HPDE6-E6E7 (cell line): ENCODE data around the gene SNX21.
A peak's percentile ranks its signal among the peaks of the same experiment; 100 is the strongest.

Source experiments
- DNase-seq: peaks from one replicate; pipeline ENCODE4 v3.0.0; 2011; ENCODE audit warnings: missing footprints; ENCODE audit errors: extremely low spot score

The SNX21 gene

DNA sequence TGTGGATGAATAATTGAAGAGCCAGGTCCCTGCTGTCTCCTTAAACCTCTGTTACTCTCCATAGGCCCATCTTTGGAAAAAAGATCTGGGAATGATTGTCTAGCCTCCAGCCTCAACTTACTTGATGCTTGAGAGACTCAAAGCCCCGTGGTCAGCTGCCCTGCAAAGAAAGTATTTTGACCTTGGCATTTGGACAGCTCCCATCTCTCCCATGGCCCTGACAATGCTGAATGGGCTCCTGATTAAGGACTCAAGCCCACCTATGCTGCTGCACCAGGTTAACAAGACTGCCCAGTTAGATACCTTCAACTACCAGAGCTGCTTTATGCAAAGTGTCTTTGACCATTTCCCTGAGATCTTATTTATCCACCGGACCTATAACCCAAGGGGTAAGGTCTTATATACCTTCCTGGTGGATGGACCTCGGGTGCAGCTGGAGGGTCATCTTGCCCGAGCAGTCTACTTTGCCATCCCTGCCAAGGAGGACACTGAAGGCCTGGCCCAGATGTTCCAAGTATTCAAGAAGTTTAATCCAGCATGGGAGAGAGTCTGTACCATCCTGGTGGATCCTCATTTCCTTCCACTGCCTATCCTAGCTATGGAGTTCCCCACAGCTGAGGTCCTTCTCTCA, 49.0 kb downstream of the SNX21 start:
- DNase-seq = no peak

DNA sequence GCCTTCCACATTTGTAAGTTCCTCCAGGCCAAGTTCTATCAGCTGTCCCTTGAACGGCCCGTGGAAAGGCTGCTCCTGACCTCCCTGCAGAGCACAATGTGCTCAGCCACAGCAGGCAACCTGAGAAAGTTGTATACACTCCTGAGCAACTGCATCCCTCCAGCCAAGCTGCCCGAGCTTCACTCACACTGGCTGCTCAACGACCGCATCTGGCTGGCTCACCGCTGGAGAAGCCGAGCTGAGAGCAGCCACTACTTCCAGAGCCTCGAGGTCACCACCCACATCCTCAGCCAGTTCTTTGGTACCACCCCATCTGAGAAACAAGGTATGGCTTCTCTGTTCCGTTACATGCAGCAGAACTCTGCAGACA, 49.5 kb downstream of the SNX21 start:
- no peak for DNase-seq

DNA sequence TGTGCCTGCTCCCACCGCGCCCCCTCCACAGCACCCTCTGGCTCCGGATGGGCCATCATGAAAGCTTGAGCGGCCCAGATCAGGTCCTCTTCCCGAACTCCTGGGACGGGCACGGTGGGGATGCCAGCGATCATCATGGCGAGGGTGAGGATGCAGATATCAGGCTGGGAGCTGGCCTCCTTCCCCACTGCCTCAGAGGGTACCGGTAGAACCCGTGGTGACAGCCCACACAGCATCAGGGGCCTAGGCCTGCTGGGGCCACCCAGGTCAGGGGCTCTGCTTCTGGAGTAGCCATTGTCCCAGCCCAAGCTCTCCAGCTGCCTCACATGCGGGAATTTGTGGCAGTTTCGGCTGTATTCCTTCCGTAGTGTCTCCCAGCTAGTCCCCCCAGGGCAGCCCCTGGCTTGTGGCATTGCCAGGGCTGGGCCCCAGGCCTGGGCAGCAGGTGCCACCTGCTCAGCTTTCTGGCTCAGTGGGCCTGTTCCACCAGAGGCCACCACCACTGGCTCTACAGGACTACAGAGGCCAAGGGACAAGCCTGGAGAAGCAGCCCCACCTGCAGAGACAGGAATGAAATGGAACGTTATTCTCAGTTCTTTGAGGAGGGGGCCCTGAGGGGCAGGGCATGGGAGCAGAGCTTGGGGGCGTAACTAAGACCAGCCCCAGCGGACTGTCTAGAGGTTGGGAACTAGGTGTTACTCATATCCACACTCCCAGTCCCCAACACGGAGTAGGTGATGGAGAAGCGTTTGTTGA, 53.2 kb downstream of the SNX21 start:
- DNase-seq = no peak

DNA sequence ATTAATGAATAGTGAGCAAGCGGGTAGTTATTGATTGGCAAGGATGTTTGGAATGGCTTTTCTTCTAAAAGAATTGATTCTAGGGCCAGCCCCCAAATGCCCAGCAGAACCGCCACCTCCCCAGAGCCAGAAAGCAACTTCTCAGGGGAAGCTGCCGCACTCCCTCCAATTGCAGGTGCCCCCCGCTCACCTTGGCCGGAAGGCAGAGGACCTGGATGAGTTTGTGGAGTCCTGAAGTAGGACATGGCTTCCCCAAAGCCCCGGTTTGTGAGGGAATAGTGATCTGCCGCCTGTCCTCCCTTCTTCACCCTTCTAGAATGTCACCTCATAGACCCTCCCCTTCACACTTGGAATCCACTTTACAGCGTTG, 53.7 kb downstream of the SNX21 start, which contains the start of gene SPATA25:
SPATA25 (minus strand) TSS at position 277 of the 370 bp plus-strand sequence; CDS start at position 245, 32 bp downstream.
- no peak for DNase-seq

DNA sequence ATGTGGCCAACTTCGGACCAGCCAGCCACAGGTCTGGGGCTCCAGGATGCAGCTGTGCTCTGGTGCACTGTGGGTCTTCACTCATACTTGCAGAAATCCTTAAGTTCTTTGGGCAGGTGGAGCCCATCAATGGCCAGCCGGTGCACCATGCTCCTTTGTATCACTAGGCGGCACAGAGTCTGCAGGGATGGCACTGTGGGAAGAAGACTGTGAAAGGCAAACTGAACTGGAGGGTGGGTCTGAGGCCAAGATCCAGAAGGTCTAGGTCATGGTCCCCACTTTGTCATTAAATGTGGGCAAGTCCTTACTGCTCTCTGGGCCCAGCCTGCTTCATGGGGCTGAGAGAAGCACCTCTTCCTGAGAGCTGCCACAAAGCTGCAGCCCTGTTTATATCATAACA, 55.1 kb downstream of the SNX21 start:
- DNase-seq = no peak

DNA sequence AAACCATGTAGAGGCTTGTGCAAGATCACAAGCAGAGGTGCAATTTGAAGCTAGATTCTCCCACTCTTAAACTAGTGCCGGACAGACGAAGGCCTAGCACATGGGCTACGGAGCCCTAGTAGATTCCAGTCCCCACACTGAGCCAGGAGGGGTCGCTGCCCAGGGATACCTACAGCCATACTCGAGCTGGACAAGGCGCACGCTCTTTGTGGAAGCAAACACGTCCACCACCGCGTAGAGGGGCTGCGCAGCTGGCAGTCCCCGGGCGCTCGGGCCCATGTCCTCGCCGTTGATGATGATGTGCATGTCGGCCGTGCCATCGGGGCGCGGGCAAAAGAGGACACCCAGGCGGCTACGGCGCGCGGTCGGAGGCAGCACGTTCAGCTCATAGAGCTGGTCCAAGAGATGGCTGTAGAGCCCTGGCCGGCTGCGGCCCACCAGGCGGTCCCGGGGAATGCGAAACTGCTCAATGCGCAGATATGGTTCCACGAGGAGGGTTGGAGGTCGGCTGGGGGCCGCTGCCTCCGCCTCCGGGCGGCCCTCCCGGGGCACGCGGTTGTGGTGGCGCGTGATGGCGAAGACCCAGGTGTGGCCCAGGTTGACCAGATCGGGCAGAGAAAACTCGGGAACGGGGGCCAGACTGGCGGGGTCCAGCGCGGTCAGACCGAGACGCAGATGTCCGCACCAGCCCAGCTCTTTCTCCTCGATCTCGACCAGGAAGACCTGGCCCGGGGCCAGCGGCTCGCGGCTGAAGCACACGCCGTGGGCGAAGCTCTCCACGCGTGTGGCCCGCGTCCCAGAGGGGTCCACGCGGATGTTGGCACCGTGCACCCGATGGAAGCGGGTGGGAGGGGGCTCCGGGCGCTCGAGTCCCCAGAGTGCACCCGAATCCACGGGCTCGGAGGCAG, 56.7 kb downstream of the SNX21 start:
- peak; percentile 53 for DNase-seq

DNA sequence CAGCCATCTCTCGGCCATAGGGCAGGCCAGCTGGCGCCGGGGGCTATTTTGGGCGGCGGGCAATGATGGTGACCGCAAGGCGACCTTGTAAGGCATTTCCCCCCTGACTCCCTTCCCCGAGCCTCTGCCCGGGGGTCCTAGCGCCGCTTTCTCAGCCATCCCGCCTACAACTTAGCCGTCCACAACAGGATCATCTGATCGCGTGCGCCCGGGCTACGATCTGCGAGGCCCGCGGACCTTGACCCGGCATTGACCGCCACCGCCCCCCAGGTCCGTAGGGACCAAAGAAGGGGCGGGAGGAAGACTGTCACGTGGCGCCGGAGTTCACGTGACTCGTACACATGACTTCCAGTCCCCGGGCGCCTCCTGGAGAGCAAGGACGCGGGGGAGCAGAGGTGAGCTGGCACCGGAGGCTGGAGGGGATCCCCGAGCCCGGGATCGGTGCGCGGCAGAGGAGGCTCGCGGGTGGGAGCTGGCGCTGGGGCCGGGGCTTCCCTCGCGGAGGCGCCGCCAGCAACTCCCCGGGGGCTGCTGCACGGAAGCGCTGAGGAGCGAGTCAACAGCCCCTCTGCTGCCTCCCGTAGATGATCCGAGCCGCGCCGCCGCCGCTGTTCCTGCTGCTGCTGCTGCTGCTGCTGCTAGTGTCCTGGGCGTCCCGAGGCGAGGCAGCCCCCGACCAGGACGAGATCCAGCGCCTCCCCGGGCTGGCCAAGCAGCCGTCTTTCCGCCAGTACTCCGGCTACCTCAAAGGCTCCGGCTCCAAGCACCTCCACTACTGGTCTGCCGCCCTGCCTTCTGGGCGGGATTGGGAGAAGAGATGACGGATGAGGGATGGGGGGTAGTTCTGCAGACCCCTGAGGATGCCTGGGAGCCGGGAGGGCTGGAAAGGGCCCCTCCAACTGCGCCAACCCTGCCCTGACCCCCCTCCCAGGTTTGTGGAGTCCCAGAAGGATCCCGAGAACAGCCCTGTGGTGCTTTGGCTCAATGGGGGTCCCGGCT, 57.7 kb downstream of the SNX21 start, which contains the start of the genes CTSA and NEURL2:
CTSA (plus strand) TSS at position 351 of the 999 bp plus-strand sequence; CDS start at position 585, 234 bp downstream.
NEURL2 (minus strand) TSS at position 224 of the 999 bp plus-strand sequence; CDS start at position 7, 217 bp downstream.
- peak; percentile 100 for DNase-seq

DNA sequence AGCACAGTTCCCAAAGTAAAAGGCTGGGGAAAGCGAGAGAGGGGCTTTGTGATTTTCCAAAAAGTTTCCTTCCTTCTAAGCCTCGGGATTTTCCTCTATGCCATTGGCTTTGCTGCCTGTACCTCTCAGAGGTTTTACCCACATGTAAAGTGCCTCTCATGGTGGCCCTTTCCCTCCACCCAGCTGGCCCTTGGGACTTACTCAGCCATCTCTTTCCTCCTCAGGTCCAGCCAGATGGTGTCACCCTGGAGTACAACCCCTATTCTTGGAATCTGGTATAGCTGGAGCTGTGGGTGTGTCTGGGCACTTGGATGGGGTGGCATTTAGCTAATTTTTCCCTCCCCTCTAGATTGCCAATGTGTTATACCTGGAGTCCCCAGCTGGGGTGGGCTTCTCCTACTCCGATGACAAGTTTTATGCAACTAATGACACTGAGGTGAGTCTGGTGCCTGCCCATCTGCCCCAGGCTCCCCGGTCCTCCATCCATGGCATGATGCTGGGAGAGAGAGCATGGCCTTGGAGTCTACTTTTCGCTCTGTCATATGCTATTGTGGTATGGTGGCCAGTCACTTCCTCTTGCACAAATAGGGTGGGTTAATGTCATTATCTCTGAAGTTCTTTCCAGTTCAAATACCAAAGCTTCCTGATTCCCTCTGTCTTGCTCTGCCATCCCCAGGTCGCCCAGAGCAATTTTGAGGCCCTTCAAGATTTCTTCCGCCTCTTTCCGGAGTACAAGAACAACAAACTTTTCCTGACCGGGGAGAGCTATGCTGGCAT, 58.6 kb downstream of the SNX21 start:
- DNase-seq = peak; percentile 69
